ENCODE data around the gene KIF26B.
"Not testable (repeated sequence)": the region's sequence is repeated elsewhere in the genome, so short reads cannot be mapped to it uniquely, and the experiment has no call there.

The KIF26B gene

DNA sequence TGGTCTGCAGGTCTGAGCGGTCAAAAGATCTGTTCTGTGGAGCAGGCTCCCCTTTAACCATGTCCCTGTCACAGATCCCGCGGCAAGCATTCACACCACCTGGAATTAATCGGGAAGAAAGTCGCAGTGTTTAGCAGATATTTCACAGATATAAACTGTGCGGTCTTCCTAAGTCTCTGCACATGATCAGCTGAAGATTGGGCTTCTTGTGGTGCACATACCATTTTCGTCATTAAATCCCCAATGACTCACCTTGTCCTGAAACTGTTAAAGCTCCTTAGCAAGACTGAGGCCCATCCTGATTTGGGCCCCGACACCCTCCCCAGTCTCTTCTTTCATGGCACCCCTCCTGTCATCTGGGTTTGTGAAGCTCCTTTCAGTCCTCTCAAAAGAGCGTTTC lies 158.8 kb downstream of the KIF26B start:
- TF ChIP-seq, protein P1, sequence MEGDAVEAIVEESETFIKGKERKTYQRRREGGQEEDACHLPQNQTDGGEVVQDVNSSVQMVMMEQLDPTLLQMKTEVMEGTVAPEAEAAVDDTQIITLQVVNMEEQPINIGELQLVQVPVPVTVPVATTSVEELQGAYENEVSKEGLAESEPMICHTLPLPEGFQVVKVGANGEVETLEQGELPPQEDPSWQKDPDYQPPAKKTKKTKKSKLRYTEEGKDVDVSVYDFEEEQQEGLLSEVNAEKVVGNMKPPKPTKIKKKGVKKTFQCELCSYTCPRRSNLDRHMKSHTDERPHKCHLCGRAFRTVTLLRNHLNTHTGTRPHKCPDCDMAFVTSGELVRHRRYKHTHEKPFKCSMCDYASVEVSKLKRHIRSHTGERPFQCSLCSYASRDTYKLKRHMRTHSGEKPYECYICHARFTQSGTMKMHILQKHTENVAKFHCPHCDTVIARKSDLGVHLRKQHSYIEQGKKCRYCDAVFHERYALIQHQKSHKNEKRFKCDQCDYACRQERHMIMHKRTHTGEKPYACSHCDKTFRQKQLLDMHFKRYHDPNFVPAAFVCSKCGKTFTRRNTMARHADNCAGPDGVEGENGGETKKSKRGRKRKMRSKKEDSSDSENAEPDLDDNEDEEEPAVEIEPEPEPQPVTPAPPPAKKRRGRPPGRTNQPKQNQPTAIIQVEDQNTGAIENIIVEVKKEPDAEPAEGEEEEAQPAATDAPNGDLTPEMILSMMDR (conservative IDR thresholded peaks at IDR 0.05; ENCODE audit: low read length), result no peak
- DNase-seq (ENCODE audit: low read depth), result peak; percentile 58
- no peak overlapping the region for H3K4me3 ChIP-seq (ENCODE audit: low read length)

- TF ChIP-seq, protein P1 (conservative IDR thresholded peaks at IDR 0.05; ENCODE audit: low read length), result no peak
- no peak for DNase-seq (ENCODE audit: low read depth)
- no peak overlapping the region for H3K4me3 ChIP-seq (ENCODE audit: low read length)
Measured at GRCh38 chr1:245316784-245317183, 162.0 kb downstream of the KIF26B start.

- TF ChIP-seq, protein P1 (conservative IDR thresholded peaks at IDR 0.05; ENCODE audit: low read length), result no peak
- DNase-seq (ENCODE audit: low read depth), result no peak
- H3K4me3 ChIP-seq (ENCODE audit: low read length), result no peak overlapping the region
Measured at GRCh38 chr1:245317217-245317616, 162.4 kb downstream of the KIF26B start.

GRCh38 chr1:245319094-245319493 lies 164.3 kb downstream of the KIF26B start:
- H3K4me3 ChIP-seq (ENCODE audit: low read length), result no peak overlapping the region
- TF ChIP-seq, protein P1 (conservative IDR thresholded peaks at IDR 0.05; ENCODE audit: low read length), result no peak
- DNase-seq (ENCODE audit: low read depth), result no peak

GRCh38 chr1:245322673-245323072 lies 167.9 kb downstream of the KIF26B start:
- H3K4me3 ChIP-seq (ENCODE audit: low read length), result no peak overlapping the region
- TF ChIP-seq, protein P1 (conservative IDR thresholded peaks at IDR 0.05; ENCODE audit: low read length), result no peak
- DNase-seq (ENCODE audit: low read depth), result peak; percentile 36

DNA sequence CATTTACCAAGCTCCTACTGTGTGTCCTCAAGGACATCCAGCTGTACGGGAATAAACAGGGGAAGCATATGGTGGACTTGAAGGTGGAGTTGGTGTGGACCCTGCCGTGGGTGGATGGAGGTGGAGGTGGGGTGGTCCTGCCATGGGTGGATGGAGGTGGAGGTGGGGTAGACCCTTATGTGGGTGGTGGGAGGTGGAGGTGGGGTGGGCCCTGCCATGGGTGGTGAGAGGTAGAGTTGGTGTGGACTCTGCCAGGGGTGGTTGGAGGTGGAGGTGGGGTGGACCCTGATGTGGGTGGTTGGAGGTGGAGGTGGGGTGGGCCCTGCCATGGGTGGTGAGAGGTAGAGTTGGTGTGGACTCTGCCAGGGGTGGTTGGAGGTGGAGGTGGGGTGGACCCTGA lies 169.0 kb downstream of the KIF26B start:
- not testable (repeated sequence) for H3K4me3 ChIP-seq (ENCODE audit: low read length); DNase-seq (ENCODE audit: low read depth)

DNA sequence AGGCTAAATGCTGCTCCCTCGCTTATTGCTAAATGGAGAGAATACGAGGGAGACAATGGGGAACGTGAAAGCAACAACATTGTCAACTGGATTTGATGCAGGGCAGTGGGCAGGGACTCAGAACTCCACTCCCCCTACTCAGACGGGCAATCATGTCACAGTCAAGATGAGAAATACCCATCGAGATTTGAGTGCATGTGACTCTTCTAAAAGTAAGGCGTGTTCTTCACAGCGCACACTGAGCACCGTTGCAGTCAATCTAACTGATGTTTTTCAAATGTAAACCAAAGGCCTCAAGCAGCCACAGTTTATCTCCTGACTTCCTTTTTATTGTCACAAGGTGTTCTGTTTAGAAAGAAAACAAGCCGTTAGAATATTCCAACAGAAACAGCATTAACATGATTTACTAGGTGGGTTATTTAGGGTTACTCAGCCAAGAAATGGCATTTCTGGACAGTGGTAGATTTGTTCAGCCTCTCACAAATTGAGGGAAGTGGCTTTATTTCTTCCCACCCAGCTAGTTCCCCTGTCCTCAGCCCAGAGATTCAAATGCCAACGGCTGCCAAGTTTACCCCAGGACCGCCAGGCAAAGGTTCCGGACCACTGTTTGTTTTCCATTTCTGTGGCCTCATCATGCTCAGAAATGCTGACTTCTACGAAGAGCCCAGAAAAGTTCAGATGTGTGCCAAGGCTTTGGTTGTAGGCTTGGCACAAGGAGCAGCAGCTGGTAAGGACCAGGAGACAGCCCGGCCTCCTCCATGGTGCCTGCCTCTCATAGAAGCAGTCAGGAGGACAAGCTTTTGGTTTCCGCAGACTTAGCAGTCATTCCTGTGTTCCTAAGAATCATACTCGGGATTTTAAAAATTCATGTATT lies 171.4 kb downstream of the KIF26B start:
- TF ChIP-seq, protein P1 (conservative IDR thresholded peaks at IDR 0.05; ENCODE audit: low read length), result no peak
- no peak overlapping the region for H3K4me3 ChIP-seq (ENCODE audit: low read length)
- DNase-seq (ENCODE audit: low read depth), result no peak

Data from AG10803 (cell line).